NCI-H510A (cell line): ENCODE results near the gene UTP25.
A peak's percentile ranks its signal among the peaks of the same experiment; 100 is the strongest.
"Not testable (repeated sequence)": the region's sequence is repeated elsewhere in the genome, so short reads cannot be mapped to it uniquely, and the experiment has no call there.

Experiments
- DNase-seq: peaks from one replicate; lab custom pipeline; 2025; lab: John Stamatoyannopoulos, UW

UTP25 gene

DNA sequence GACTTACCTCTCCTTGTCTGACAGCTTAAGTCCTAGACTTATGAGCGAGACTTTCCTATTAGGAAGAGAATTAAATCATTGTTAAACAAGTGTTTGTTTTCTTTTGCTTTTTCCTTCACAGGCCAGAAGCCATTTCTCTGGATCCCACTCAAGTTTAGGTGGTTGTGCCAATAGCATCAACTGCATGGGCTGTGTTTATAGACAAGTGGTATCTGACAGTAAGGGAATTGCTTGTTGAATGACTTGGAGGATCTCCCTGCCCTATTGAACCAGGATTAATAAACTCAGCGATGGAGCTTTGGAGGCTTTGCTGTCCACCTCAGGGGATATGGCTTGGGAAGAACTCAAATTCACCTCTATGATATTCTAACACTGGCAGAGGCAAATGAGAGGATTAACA lies 43.7 kb downstream of the UTP25 start:
- DNase-seq: no peak

DNA sequence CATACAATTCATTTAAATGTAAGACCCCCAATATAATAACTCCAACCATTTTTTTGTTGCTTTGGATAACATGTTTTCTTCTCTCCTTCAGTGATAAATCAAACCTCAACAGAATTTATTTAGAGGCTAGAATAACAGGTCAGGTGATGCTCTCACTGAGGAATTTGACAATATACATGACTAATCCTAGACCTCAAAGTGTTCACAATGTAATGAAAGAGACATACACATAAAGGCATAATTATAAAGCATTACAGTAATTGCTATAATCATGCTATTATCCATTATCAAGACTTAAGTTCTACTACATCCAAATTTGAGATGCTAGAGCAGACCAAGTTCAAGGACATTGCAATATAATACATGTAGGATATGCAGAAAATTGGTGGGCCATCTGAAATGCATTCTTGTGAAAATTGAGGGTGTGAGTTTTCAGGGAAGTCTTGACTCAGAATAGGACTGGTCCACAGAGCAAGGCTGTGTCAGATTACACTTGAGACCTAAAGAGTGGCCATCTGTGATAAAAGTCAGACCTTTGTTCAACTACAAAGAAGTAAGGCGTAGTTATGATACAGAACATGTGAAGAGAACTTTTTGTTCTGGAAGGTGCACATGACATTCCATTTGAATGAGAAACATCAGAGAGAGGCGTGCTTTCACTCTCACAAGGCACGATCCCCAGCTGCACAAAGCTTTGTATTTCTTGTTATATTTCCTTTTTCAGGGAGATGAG lies 45.5 kb downstream of the UTP25 start:
- DNase-seq: no peak

DNA sequence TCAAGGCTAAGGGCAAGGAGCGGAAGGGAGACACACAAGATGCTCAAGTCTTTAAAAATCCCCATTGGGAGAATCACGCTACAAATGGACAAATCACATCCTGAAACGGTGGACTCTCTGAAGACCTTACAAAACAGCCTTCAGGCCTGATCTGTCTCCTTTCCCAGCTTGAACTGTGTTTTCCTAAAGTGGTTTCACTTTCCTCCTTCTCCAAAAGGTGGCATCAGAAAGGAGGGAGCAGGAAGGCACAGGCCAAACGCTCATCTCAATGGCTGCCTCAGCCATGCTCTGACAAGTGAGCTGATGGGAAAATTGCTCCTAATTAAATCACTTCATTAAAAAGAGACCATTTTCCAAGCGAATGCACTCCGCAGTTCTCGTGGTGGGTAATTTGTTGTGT lies 47.7 kb downstream of the UTP25 start:
- DNase-seq: peak; percentile 26

DNA sequence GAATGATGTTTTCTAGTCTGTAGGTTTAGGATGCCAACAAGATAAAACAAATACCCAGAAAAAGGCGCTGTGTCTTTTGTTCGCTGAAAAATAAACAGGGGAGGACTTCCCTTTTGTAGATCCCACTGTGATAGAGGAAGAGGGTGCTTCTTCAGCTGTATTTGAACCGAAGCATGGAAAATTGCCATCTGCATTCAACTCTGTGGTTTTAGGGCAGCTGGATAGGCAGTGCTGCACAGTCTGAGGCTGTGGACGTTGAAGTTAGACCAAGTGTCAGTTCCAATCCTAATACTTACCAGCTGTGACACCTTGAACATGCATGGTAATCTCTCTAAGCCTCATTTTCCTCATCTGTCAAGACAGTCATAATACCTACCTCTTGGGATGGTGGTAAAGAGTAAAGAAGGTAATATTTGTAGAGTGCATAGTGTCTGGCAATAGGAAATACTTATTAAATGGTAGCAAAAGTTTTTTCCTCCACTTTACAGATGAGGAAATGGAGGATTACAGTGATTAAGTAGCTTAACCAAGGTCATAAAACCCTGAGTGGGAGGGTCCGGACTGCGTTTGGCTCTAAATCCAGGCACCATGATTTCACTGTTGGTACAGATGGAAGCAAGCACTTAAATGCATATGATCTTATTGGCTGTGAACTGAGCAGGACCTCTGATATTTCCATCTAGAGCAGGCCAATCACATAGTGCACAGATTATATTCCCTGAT lies 48.5 kb downstream of the UTP25 start:
- no peak for DNase-seq

DNA sequence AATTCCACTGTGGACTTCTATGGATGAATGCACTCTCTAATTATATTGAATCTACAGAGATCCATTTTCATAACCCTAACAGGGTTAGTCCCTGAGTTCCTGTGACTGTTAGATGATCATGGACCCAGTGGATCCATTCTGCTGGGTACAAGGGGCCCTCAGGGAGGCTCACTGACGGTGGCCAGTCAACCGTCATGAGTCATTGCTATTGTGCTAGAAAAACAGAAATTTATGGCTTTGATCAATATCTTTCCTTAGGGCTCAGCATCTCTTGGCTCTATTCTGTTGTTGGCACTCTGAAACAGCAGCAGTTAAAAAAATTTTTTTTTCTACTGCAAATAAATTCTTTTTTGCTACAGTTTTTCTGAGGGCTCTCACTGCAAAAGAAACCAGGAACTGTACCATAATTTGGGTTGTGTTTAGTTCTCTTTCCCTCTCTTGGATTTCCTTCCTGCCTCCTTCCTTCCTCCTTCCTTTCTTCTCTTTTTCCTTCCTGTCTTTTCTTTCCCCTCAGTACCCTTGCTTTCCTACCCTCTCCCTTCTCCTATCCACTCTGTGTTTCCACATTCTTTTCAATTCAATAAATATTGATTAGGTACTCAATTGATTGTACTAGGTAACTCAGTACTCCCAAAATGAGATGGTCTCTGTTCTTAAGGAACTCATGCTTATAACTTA lies 49.5 kb downstream of the UTP25 start:
- no peak for DNase-seq

DNA sequence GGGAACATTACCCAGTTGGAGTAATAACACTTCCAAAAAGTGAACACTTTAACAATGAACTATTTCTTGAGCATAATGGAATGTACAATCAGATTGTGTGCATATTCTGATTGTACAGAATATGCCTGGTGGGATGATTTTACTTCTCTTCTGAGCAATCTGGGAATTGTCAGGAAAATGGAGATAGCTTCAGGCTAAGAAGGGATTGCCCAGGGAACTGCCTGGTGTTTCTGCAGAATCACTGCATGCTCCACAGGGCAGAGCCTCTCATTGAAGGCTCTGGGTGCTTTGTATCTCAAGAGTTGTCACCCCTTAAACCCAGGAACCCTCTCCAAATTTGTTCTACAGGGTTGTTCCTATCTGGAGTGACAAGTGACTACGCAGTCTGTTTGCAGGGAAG lies 51.2 kb downstream of the UTP25 start:
- DNase-seq: no peak

DNA sequence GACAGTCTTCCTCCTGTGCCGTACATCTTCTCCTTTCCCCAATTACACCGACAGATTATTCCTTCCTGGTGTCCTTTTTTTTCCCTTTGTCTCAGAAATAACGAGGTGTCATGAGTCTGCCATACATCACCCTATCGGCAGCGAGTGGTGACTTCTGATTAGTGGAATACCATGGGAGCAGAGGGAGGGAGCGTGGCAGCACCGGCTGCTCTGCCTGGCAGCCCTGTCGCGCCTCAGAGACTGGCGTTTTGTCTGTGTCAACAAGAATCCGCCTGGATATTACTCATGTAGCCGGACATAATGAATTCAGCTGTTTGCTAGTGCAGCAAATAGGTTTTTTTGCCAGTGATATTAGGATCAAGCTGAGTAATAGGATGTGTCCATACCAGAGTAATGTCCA lies 51.8 kb downstream of the UTP25 start:
- DNase-seq: peak; percentile 34

DNA sequence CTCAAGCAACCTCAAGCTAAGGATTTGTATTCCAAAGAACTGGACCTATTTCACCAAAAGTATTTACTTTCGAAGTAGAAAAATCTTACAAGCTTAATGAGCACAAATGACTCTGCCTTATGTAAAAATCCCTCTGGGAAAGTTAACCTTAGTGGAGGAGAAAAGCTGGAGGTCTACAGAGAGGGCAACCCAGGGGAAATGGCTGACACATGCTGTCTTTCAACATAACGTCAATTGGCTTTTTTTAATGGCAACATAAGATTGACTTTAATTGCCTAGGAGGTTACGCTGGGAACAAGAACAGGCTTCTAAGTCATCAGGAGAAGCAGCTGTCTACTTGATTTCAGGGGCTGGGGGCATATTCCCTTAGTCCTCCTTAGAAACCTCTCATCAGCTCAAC lies 52.3 kb downstream of the UTP25 start:
- DNase-seq: no peak

DNA sequence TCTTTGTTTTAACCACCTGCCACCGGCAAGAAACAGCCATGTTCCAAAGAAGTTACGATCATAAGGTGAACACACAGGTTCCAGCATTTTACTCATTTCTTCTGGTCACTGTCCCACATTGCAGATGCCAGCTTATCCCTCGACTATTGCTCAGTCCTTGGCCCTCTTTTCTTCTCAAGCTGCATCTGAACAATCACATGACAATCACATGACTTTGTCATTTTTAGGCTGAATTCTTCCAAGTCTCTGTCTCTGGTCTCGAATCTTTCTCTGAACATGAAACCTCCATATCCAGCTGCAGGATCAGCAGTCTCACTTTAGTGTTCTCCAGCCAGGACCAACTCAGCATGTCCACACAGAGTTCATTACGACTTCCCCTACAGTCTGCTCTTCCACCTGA lies 53.8 kb downstream of the UTP25 start:
- DNase-seq: no peak

DNA sequence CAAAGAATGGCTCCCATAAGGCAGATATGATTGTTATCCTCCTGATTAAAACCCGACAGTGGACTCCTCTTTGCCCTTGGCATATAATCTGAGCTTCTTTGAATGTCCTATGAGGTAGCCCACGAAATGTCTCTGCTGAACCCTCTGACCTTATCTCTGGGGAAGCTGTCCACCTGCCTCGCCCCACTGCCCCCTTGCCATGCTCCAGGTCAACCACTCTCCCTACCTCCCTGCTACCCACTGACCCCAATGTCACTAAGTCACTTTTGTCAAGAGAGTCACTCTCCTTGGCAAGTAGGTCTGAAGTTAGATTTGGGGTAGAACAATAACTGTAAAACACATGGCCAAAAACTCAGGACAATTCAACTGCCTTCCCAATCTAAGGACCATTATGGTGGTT lies 54.5 kb downstream of the UTP25 start:
- no peak for DNase-seq

DNA sequence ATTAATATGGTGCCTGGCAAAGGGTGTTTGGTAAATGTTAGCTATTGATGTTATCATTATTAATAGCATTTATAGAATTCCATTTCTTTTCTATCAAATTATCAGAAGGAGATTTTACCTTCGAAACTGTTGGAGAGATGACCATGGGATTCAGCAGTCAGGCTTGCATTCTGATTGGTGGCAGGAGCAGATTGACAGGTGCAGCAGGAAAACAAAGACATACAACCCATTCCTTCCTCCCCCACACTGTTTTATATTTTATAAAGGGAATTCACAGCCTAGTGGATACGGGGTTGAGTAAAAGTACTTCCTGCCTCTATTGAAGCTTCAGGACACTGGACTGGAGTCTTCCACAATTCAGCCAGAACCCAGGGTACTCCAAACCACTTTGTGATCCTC lies 55.2 kb downstream of the UTP25 start:
- no peak for DNase-seq

DNA sequence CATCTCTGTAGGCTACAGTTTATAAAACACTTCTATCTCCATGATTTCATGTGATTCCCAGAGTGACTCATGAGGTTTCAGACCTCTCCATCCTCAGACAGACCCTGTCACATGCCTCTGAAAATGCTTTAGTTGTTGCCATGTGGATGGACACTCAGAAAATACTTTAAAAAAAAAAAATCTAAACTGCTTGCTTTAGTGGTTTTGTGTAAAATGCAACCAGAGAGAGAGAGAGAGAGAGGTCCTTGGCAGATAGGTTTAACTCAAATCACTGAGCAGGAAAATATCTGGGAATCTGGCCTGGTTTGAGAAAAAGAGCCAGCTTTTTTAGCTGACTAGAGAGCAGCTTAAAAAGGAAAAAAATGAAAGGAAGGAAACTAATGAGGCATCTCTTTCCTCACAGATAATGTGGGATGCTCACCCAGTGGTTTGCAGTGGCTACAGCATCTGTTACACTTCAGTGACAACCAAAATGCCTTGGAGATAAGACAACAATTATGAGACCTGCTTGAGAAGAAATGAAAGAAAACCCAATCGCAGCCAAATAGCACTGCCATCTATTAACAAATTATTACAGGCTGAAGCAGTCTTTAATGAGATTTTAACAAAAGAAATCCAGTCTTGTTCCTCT lies 55.7 kb downstream of the UTP25 start:
- no peak for DNase-seq

DNA sequence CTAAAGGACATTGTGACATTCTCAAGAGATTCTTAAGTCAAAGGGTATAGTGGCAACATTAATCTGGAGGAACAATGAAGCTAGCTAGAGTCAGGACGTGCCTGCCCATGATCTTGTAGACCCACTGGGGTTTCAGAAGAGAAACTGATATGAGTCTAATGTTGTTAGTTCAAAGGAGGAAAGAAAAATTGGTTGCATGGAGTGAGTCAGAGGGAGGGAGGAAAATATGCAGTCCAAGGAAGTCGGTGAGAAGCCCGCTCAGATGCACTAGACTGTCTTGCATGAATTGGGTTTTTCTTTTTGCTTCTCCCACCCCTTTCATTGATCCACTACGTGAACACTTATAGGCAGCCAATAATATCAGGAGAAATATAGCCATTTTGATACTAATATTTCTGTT lies 56.5 kb downstream of the UTP25 start:
- DNase-seq: no peak

DNA sequence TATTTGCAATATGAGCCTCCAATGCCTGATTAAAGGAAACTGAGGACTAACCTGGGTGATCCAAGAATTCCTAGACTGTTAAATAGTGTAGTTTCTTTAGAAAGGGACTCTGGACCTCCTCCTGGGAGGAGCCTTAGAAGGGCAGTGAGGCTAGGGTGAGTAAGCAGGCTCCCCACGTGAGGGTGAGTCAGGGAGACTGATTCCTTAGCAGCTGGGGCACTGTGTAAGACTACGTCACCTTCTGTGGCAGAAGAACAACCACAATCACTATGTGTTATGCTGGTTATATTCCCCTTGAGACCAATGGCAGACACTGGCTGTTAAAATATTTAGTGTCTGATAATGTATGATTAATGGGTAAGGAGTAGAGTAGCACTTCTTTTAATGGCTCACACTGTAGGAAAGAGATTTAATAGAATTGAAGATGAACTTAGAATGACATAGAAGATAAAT lies 56.9 kb downstream of the UTP25 start:
- no peak for DNase-seq

DNA sequence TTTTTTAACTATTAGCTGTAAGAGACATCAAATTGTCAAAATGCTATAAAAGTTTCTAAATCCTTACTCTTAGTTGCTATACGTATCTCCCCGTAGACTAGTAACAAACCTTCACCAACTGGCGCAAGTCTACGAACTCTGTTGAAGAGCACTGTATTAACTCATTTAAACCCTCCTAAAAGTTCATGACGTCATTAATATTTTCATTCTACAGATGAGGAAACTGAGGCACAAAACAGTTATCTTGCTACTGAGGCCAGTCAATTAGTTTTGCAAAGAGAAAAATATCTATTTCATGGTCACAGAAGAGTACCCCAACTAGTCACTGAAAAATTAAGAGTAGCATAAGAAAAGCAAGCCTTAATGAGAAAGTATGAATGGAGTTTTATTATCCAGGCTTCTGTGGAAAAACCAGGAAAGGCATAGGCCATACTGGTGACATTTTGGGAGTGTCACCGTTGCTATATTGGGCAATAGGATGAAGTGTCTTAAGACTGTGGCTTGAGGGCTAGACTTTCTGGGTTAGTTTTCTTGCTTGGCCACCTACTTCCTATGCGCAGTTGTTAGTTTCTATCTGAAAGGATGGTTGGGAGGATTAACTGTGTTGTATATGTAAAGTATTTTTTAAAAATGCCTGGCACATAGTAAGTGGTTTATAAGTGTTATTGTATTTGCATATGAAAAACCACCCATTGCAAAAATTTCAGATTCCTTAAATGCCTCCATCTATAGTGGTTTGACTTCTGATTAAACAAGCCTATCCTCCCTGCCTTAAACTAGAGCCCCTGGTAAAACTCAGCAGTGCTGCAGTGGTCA lies 57.8 kb downstream of the UTP25 start:
- DNase-seq: no peak

DNA sequence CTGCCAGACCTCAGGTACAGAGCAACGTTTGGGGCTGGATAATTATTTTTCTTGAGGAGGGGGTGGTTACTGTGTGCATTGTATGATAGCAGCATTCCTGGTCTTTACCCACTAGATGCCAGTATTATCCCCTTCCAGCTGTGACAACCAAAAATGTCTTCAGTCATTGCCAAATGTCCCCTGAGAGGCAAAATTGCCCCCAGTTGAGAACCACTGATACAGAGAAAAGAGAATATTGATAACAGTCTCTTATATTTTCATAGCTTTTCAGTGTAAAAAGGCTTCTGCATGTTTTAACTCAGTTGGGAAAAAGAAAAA lies 58.4 kb downstream of the UTP25 start:
- no peak for DNase-seq

DNA sequence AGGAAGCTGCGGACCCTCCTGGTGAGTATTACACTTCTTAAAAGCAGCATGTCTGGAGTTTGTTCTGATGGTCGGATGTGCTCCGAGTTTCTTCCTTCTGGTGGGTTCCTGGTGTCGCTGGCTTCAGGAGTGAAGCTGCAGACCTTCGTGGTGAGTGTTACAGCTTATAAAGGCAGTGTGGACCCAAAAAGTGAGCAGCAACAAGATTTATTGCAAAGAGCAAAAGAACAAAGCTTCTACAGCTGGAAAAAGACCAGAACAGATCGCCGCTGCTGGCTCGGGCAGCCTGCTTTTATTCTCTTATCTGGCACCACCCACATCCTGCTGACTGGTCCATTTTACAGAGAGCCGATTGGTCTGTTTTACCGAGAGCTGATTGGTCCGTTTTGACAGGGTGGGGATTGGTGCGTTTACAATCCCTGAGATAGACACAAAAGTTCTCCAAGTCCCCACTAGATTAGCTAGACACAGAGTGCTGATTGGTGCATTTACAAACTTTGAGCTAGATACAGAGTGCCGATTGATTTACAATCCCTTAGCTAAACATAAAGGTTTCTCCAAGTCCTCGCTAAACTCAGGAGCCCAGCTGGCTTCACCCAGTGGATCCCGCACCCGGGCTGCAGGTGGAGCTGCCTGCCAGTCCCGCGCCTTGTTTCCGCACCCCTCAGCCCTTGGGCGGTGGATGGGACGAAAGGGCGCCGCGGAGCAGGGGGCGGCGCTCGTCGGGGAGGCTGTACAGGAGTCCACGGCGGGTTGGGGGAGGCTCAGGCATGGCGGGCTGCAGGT lies 60.7 kb downstream of the UTP25 start:
- not testable (repeated sequence) for DNase-seq

DNA sequence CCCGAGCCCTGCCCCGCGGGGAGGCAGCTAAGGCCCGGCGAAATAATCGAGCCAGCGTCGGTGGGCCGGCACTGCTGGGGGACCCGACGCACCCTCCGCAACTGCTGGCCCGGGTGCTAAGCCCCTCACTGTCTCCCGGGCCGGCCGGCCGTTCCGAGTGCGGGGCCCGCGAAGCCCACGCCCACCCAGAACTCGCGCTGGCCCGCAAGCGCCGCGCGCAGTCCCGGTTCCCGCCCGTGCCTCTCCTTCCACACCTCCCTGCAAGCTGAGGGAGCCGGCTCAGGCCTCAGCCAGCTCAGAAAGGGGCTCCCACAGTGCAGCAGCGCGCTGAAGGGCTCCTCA lies 61.3 kb downstream of the UTP25 start:
- no peak for DNase-seq

DNA sequence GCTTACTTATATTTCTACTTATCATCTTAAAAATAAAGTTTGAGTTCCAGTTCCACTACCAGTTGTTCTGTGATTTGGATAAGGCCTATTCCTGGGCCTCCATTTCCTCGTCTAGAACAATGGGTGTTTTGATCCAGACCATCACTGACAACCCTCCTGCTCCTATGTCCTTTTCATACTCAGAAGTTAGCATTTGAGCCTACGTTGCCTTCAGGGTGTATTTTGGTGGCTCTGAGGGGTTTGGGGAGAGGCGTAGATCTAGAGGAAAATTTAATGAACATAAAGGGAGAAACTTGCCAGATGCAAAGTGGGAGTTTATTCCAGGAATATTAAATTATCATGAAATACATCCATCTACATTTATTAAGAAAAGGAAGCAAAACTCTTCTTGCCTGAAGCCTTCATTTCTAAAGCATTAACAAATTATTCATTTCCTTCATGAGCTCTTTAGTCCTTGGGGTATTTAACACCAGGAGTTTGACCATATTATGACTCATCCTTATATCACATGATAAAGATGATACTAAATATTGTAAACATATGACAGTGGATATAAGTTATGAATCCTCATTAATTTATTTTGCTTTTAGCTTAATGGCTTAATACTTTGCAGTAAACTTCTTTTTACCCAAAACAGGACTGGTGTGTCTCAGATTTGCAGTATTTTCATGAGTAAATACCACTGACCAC lies 63.0 kb downstream of the UTP25 start:
- no peak for DNase-seq

DNA sequence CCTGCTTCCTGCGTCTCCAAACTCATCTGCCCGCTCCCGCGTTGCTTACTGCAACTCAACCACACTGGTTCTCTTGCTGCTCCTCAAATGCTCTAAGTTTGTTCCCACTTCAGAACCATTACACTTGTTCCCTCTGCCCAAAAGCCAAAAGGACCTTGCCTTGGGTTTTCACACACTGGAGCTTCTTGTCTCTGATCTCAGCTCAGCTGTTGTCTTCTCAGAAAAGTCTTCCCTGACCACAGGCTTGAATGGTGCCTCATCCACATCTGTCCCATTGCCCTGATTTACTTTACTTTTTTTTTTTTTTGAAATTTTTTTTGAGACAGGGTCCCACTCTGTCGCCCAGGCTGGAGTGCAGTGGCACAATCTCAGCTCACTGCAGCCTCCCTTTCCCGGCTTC lies 66.0 kb downstream of the UTP25 start:
- DNase-seq: no peak

DNA sequence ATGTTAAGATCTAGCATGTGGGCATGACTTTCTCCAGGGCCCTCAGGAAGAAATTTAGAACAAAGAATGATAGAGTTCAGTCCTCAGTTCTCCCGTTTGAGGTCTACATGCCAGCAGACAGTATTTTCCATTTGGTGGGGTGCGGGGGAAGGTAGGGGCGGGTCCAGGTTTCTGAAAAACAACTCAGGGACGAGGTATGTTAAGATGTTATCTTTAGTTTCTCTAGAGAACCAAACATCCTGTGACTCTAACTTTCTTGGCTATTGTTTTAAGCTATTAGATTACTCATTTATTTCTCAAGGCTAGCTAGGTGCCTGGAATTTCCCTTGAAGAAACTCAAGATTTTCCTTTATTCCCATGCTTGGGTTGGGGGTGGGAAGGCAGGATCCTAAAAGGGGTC lies 67.9 kb downstream of the UTP25 start:
- no peak for DNase-seq
